Measurements from ENCODE around the gene ID1.
"Not testable (repeated sequence)": the region's sequence is repeated elsewhere in the genome, so short reads cannot be mapped to it uniquely, and the experiment has no call there.

The ID1 gene

GRCh38 chr20:31608251-31608945 is 3.3 kb downstream of the ID1 start:
- Histone ChIP-seq H2BK120ac (ENCODE audit: low read depth, low read length) (peak overlapping the region; percentile 64), H4K8ac (ENCODE audit: low read depth, low read length) (no peak overlapping the region), H3K23ac (ENCODE audit: low read depth, low read length, poor library complexity) (peak overlapping the region; percentile 56), H4K91ac (ENCODE audit: low read depth, low read length, poor library complexity) (no peak overlapping the region), H2AK5ac (ENCODE audit: low read depth, low read length) (no peak overlapping the region), H3K4me3 (ENCODE audit: low read length in 2 of 2) (peak overlapping the region in 1 of 2 donors; percentile 5), H2BK12ac (ENCODE audit: low read length) (no peak overlapping the region), H3K9me3 (replicated peaks in 1 of 2; ENCODE audit: control insufficient read depth in 2 of 2, insufficient read depth in 1 of 2, low read depth in 1 of 2, low read length in 2 of 2) (no peaks in the 10 kb centered on the region), H2AFZ (ENCODE audit: low read length) (peak overlapping the region; percentile 86), H2BK5ac (ENCODE audit: low read length) (no peak overlapping the region), H3K27me3 (ENCODE audit: control insufficient read depth in 3 of 3, insufficient read depth in 3 of 3, low read depth in 1 of 3, low read length in 3 of 3) (peaks cover 0 to 47% (median 13%) of the 10 kb centered on the region in 3 experiments), H3K18ac (ENCODE audit: low read length) (peak overlapping the region; percentile 73), H3K79me1 (ENCODE audit: low read depth, low read length) (no peaks in the 10 kb centered on the region), H3K27ac (replicated peaks; ENCODE audit: low read length) (peak overlapping the region; percentile 55), H3K9ac (ENCODE audit: low read depth, low read length, poor library complexity) (no peak overlapping the region), H3K4ac (ENCODE audit: low read length) (no peak overlapping the region), H3K4me1 (ENCODE audit: control insufficient read depth in 2 of 2, insufficient read depth in 1 of 2, low read depth in 1 of 2, low read length in 2 of 2) (peaks cover 22 to 36% of the 10 kb centered on the region in 2 donors), H3K4me2 (ENCODE audit: insufficient read depth, low read length, poor library complexity, severe bottlenecking) (peak overlapping the region; percentile 49), H2BK15ac (ENCODE audit: low read length) (peak overlapping the region; percentile 50), H3K36me3 (replicated peaks in 1 of 2; ENCODE audit: control insufficient read depth in 2 of 2, insufficient read depth in 2 of 2, low read length in 2 of 2) (peaks cover 0 to 1% of the 10 kb centered on the region in 2 donors), H3K14ac (ENCODE audit: low read length) (no peak overlapping the region)
- no CpG with 5 or more reads among the region's 45 CpGs for WGBS, 2 donors (ENCODE audit: extremely low coverage in 2 of 2, insufficient read length in 2 of 2, insufficient replicate concordance in 1 of 2)
- peak; percentile 64 for DNase-seq (ENCODE audit: low spot score)

GRCh38 chr20:31612271-31612640 is 7.2 kb downstream of the ID1 start:
- H4K8ac ChIP-seq (ENCODE audit: low read depth, low read length); H2BK5ac ChIP-seq (ENCODE audit: low read length); DNase-seq (ENCODE audit: low spot score); H3K23ac ChIP-seq (ENCODE audit: low read depth, low read length, poor library complexity); H3K9me3 ChIP-seq (replicated peaks in 1 of 2; ENCODE audit: control insufficient read depth in 2 of 2, insufficient read depth in 1 of 2, low read depth in 1 of 2, low read length in 2 of 2); H3K14ac ChIP-seq (ENCODE audit: low read length); H3K36me3 ChIP-seq (replicated peaks in 1 of 2; ENCODE audit: control insufficient read depth in 2 of 2, insufficient read depth in 2 of 2, low read length in 2 of 2); H2AK5ac ChIP-seq (ENCODE audit: low read depth, low read length); H4K91ac ChIP-seq (ENCODE audit: low read depth, low read length, poor library complexity); H2BK15ac ChIP-seq (ENCODE audit: low read length); H2AFZ ChIP-seq (ENCODE audit: low read length); H3K27ac ChIP-seq (replicated peaks; ENCODE audit: low read length); H3K4ac ChIP-seq (ENCODE audit: low read length); H3K4me3 ChIP-seq (ENCODE audit: low read length in 2 of 2); H3K4me2 ChIP-seq (ENCODE audit: insufficient read depth, low read length, poor library complexity, severe bottlenecking); H3K4me1 ChIP-seq (ENCODE audit: control insufficient read depth in 2 of 2, insufficient read depth in 1 of 2, low read depth in 1 of 2, low read length in 2 of 2); H3K18ac ChIP-seq (ENCODE audit: low read length); H2BK120ac ChIP-seq (ENCODE audit: low read depth, low read length); H3K9ac ChIP-seq (ENCODE audit: low read depth, low read length, poor library complexity); H3K79me1 ChIP-seq (ENCODE audit: low read depth, low read length): not testable (repeated sequence)
- peak overlapping the region; percentile 75 for H2BK12ac ChIP-seq (ENCODE audit: low read length)
- no CpG with 5 or more reads among the region's 12 CpGs for WGBS, 2 donors (ENCODE audit: extremely low coverage in 2 of 2, insufficient read length in 2 of 2, insufficient replicate concordance in 1 of 2)
- peaks cover 0 to 27% (median 3%) of the 10 kb centered on the region in 3 experiments for H3K27me3 ChIP-seq (ENCODE audit: control insufficient read depth in 3 of 3, insufficient read depth in 3 of 3, low read depth in 1 of 3, low read length in 3 of 3)

DNA sequence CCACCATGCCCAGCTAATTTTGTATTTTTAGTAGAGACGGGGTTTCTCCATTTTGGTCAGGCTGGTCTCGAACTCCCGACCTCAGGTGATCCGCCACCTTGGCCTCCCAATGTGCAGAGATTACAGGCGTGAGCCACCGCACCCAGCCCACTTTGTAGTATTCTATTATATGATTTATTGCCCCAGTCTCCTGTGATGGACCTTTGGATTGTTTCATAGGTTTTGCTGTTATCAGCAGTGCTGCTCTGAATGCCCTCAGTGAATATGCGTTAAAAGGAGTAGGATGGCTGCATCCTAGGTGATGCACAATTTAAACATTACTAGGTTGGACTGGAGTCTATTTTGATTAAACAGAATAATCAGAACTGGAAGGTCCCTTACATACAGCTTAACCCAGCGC is 10.3 kb downstream of the ID1 start:
- no peak overlapping the region for H3K4me3 ChIP-seq (ENCODE audit: low read length in 2 of 2)
- H3K27me3 ChIP-seq (ENCODE audit: control insufficient read depth in 3 of 3, insufficient read depth in 3 of 3, low read depth in 1 of 3, low read length in 3 of 3) = no peaks in the 10 kb centered on the region
- no peak overlapping the region for H2BK12ac ChIP-seq (ENCODE audit: low read length)
- H2AK5ac ChIP-seq (ENCODE audit: low read depth, low read length) = no peak overlapping the region
- no peak overlapping the region for H3K4ac ChIP-seq (ENCODE audit: low read length)
- no peak overlapping the region for H4K91ac ChIP-seq (ENCODE audit: low read depth, low read length, poor library complexity)
- no peak overlapping the region for H3K23ac ChIP-seq (ENCODE audit: low read depth, low read length, poor library complexity)
- H2BK120ac ChIP-seq (ENCODE audit: low read depth, low read length) = no peak overlapping the region
- no peak overlapping the region for H3K4me2 ChIP-seq (ENCODE audit: insufficient read depth, low read length, poor library complexity, severe bottlenecking)
- H3K14ac ChIP-seq (ENCODE audit: low read length) = no peak overlapping the region
- H2BK5ac ChIP-seq (ENCODE audit: low read length) = no peak overlapping the region
- H4K8ac ChIP-seq (ENCODE audit: low read depth, low read length) = no peak overlapping the region
- H3K9me3 ChIP-seq (replicated peaks in 1 of 2; ENCODE audit: control insufficient read depth in 2 of 2, insufficient read depth in 1 of 2, low read depth in 1 of 2, low read length in 2 of 2) = no peaks in the 10 kb centered on the region
- H3K79me1 ChIP-seq (ENCODE audit: low read depth, low read length) = no peaks in the 10 kb centered on the region
- no peak overlapping the region for H2BK15ac ChIP-seq (ENCODE audit: low read length)
- no peak overlapping the region for H3K9ac ChIP-seq (ENCODE audit: low read depth, low read length, poor library complexity)
- no peaks in the 10 kb centered on the region for H3K36me3 ChIP-seq (replicated peaks in 1 of 2; ENCODE audit: control insufficient read depth in 2 of 2, insufficient read depth in 2 of 2, low read length in 2 of 2)
- no peak for DNase-seq (ENCODE audit: low spot score)
- no peak overlapping the region for H3K18ac ChIP-seq (ENCODE audit: low read length)
- H3K4me1 ChIP-seq (ENCODE audit: control insufficient read depth in 2 of 2, insufficient read depth in 1 of 2, low read depth in 1 of 2, low read length in 2 of 2) = no peaks in the 10 kb centered on the region
- H3K27ac ChIP-seq (replicated peaks; ENCODE audit: low read length) = no peak overlapping the region
- no CpG with 5 or more reads among the region's 8 CpGs for WGBS, 2 donors (ENCODE audit: extremely low coverage in 2 of 2, insufficient read length in 2 of 2, insufficient replicate concordance in 1 of 2)
- H2AFZ ChIP-seq (ENCODE audit: low read length) = no peak overlapping the region

- Histone ChIP-seq H2BK5ac (ENCODE audit: low read length) (no peak overlapping the region), H2BK12ac (ENCODE audit: low read length) (no peak overlapping the region), H3K27ac (replicated peaks; ENCODE audit: low read length) (no peak overlapping the region), H2AK5ac (ENCODE audit: low read depth, low read length) (no peak overlapping the region), H4K8ac (ENCODE audit: low read depth, low read length) (no peak overlapping the region), H2AFZ (ENCODE audit: low read length) (no peak overlapping the region), H3K4ac (ENCODE audit: low read length) (no peak overlapping the region), H3K36me3 (replicated peaks in 1 of 2; ENCODE audit: control insufficient read depth in 2 of 2, insufficient read depth in 2 of 2, low read length in 2 of 2) (no peaks in the 10 kb centered on the region), H3K14ac (ENCODE audit: low read length) (no peak overlapping the region), H3K9ac (ENCODE audit: low read depth, low read length, poor library complexity) (no peak overlapping the region), H3K18ac (ENCODE audit: low read length) (no peak overlapping the region), H3K27me3 (ENCODE audit: control insufficient read depth in 3 of 3, insufficient read depth in 3 of 3, low read depth in 1 of 3, low read length in 3 of 3) (no peaks in the 10 kb centered on the region), H2BK120ac (ENCODE audit: low read depth, low read length) (no peak overlapping the region), H2BK15ac (ENCODE audit: low read length) (no peak overlapping the region), H3K4me1 (ENCODE audit: control insufficient read depth in 2 of 2, insufficient read depth in 1 of 2, low read depth in 1 of 2, low read length in 2 of 2) (no peaks in the 10 kb centered on the region), H3K23ac (ENCODE audit: low read depth, low read length, poor library complexity) (no peak overlapping the region), H3K9me3 (replicated peaks in 1 of 2; ENCODE audit: control insufficient read depth in 2 of 2, insufficient read depth in 1 of 2, low read depth in 1 of 2, low read length in 2 of 2) (no peaks in the 10 kb centered on the region), H3K79me1 (ENCODE audit: low read depth, low read length) (no peaks in the 10 kb centered on the region), H3K4me3 (ENCODE audit: low read length in 2 of 2) (no peak overlapping the region), H4K91ac (ENCODE audit: low read depth, low read length, poor library complexity) (no peak overlapping the region), H3K4me2 (ENCODE audit: insufficient read depth, low read length, poor library complexity, severe bottlenecking) (no peak overlapping the region)
- no peak for DNase-seq (ENCODE audit: low spot score)
- no CpG with 5 or more reads among the region's 6 CpGs for WGBS, 2 donors (ENCODE audit: extremely low coverage in 2 of 2, insufficient read length in 2 of 2, insufficient replicate concordance in 1 of 2)
Observed at GRCh38 chr20:31617432-31618104, 12.5 kb downstream of the ID1 start.

Data from neuronal stem cell (in vitro differentiated cells).